ENCODE measurements around the gene PNMT. TPM values are rescaled to one million over a fixed set of nuclear protein-coding genes. Genes with fewer than 3 reads are reported as not detected.

The PNMT gene
- polyA plus RNA-seq, 1 donor from 2014 or later: 1.5 TPM

Other genes with a start within 250 kb of the PNMT start
- gene MED1, start 217.2 kb upstream of the PNMT start, polyA plus RNA-seq: 16.4 and 18.7 TPM in 2 replicates
- gene CDK12, start 207.0 kb upstream of the PNMT start, polyA plus RNA-seq: 10.4 and 21.7 TPM in 2 replicates
- not detected in 2 replicates for gene NEUROD2, start 60.5 kb upstream of the PNMT start, polyA plus RNA-seq
- gene PPP1R1B, start 41.5 kb upstream of the PNMT start, polyA plus RNA-seq: 1.8 and 3.5 TPM in 2 replicates
- gene STARD3, start 31.3 kb upstream of the PNMT start, polyA plus RNA-seq: 105 and 121 TPM in 2 replicates
- 3.3 and 3.7 TPM in 2 replicates for gene TCAP, start 3.1 kb upstream of the PNMT start, polyA plus RNA-seq
- 27.2 and 30.7 TPM in 2 replicates for gene PGAP3, start 19.6 kb downstream of the PNMT start, polyA plus RNA-seq
- gene ERBB2, start 31.6 kb downstream of the PNMT start, polyA plus RNA-seq: 8.7 and 16.0 TPM in 2 replicates
- gene MIEN1, start 62.1 kb downstream of the PNMT start, polyA plus RNA-seq: 104 and 106 TPM in 2 replicates
- not detected in 2 replicates for gene GRB7, start 69.5 kb downstream of the PNMT start, polyA plus RNA-seq
- gene IKZF3, start 195.9 kb downstream of the PNMT start, polyA plus RNA-seq: not detected in 2 replicates
- not detected in 2 replicates for gene ZPBP2, start 199.7 kb downstream of the PNMT start, polyA plus RNA-seq

Data from neural cell (in vitro differentiated cells).